NCI-H2227 (cell line): Measurements from ENCODE around the gene PLD4.
"Not testable (repeated sequence)": the region's sequence is repeated elsewhere in the genome, so short reads cannot be mapped to it uniquely, and the experiment has no call there.

Experiments
- DNase-seq: peaks from one replicate; lab custom pipeline; 2025; ENCODE audit not compliant: unreplicated experiment; lab: John Stamatoyannopoulos, UW

PLD4 gene

GRCh38 chr14:104939666-104940410 is 15.2 kb downstream of the PLD4 start:
- no peak for DNase-seq

- no peak for DNase-seq
Observed at GRCh38 chr14:104940526-104941150, 16.0 kb downstream of the PLD4 start.

DNA sequence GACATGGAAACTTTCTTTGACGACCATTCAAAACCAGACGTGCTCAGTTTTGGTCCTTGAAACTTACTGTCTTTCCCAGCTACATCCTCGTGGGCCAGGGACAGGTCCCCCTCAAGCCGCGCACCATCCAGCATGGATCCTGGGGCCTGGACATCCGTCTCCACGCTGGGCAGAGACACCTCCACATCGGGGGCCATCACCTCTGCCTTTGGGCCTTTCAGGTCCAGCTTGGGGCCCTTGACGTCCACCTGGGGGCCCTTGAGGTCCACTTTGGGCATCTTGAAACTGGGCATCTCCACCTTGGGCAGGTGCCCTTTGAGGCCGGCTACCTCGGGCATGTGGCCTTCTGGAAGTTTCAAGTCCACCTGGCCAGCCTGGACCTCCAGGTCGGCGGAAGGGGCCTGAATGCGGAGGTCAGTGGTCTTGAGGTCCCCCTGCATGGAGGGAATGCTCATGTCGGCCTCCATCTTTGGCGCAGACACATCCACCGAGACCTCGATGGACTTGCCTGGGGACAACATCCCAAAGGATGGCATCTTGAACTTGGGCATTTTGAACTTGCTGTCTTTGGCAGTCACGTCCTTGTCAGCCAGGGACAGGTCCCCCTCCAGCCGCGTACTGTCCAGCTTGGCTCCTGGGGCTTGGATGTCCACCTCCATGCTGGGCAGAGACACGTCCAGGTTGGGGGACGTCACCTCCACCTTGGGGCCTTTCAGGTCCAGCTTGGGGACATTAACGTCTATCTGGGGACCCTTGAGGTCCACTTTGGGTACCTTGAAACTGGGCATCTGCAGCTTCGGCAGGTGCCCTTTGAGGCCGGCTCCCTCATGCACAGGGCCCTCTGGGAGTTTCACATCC is 17.1 kb downstream of the PLD4 start:
- no peak for DNase-seq

- DNase-seq, result no peak
Observed at GRCh38 chr14:104942586-104942985, 17.9 kb downstream of the PLD4 start.

DNA sequence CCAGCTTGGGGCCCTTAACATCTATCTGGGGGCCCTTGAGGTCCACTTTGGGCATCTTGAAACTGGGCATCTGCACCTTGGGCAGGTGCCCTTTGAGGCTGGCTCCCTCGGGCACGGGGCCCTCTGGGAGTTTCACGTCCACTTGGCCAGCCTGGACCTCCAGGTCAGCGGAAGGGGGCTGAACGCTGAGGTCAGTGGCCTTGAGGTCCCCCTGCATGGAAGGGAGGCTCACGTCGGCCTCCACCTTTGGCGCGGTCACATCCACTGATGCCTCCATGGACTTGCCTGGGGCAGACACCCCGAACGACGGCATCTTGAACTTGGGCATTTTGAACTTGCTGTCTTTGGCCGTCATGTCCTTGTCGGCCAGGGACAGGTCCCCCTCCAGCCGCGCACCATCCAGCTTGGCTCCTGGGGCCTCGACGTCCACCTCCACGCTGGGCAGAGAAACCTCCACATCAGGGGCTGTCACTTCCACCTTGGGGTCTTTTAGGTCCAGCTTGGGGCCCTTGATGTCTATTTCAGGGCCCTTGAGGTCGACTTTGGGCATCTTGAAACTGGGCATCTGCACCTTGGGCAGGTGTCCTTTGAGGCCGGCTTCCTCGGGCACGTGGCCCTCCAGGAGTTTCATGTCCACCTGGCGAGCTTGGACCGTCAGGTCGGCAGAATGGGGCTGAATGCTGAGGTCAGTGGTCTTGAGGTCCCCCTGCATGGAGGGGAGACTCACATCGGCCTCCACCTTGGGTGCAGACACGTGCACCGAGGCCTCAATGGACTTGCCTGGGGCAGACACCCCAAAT is 18.7 kb downstream of the PLD4 start:
- DNase-seq, result not testable (repeated sequence)

DNA sequence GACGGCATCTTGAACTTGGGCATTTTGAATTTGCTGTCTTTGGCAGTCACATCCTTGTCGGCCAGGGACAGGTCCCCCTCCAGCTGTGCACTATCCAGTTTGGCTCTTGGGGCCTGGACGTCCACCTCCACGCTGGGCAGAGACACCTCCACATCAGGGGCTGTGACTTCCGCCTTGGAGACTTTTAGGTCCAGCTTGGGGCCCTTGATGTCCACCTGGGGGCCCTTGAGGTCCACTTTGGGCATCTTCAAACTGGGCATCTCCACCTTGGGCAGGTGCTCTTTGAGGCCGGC is 19.3 kb downstream of the PLD4 start:
- DNase-seq, result not testable (repeated sequence)

GRCh38 chr14:104944436-104945205 is 19.9 kb downstream of the PLD4 start:
- not testable (repeated sequence) for DNase-seq

DNA sequence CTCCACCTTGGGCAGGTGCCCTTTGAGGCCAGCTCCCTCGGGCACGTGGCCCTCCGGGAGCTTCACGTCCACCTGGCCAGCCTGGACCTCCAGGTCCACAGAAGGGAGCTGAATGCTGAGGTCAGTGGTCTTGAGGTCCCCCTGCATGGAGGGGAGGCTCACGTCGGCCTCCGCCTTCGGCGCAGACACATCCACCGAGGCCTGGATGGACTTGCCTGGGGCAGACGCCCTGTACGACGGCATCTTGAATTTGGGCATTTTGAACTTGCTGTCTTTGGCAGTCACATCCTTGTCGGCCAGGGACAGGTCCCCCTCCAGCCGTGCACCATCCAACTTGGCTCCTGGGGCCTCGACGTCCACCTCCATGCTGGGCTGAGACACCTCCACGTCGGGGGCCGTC is 20.6 kb downstream of the PLD4 start:
- not testable (repeated sequence) for DNase-seq

DNA sequence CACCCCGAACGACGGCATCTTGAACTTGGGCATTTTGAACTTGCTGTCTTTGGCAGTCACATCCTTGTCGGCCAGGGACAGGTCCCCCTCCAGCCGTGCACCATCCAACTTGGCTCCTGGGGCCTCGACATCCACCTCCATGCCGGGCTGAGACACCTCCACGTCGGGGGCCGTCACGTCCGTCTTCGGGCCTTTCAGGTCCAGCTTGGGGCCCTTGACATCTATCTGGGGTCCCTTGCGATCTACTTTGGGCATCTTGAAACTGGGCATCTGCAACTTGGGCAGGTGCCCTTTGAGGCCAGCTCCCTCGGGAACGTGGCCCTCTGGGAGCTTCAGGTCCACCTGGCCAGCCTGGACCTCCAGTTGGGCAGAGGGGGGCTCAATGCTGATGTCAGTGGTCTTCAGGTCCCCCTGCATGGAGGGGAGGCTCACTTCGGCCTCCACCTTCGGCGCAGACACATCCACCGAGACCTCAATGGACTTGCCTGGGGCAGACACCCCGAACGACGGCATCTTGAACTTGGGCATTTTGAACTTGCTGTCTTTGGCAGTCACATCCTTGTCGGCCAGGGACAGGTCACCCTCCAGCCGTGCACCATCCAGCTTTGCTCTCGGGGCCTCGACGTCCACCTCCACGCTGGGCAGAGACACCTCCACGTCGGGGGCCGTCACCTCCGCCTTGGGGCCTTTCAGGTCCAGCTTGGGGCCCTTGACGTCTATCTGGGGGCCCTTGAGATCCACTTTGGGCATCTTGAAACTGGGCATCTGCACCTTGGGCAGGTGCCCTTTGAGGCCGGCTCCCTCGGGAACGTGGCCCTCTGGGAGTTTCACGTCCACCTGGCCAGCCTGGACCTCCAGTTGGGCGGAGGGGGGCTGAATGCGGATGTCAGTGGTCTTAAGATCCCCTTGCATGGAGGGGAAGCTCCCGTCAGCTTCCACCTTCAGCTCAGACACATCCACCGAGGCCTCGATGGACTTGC is 21.6 kb downstream of the PLD4 start:
- not testable (repeated sequence) for DNase-seq

DNA sequence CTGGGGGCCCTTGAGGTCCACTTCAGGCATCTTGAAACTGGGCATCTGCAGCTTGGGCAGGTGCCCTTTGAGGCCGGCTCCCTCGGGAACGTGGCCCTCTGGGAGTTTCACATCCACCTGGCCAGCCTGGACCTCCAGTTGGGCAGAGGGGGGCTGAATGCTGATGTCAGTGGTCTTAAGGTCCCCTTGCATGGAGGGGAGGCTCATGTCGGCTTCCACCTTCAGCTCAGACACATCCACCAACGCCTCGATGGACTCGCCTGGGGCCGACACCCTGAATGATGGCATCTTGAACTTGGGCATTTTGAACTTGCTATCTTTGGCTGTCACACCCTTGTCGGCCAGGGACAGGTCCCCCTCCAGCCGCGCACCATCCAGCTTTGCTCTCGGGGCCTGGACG is 22.5 kb downstream of the PLD4 start:
- DNase-seq, result not testable (repeated sequence)

- DNase-seq, result not testable (repeated sequence)
Observed at GRCh38 chr14:104947881-104948735, 23.4 kb downstream of the PLD4 start.

DNA sequence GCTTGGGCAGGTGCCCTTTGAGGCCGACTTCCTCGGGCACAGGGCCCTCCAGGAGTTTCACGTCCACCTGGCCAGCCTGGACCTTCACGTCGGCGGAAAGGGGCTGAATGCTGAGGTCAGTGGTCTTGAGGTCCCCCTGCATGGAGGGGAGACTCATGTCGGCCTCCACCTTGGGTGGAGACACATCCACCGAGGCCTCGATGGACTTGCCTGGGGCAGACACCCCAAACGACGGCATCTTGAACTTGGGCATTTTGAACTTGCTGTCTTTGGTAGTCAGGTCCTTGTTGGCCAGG is 24.0 kb downstream of the PLD4 start:
- DNase-seq, result no peak

- DNase-seq, result not testable (repeated sequence)
Observed at GRCh38 chr14:104949406-104949955, 24.8 kb downstream of the PLD4 start.

GRCh38 chr14:104950021-104950420 is 25.3 kb downstream of the PLD4 start:
- DNase-seq, result no peak

DNA sequence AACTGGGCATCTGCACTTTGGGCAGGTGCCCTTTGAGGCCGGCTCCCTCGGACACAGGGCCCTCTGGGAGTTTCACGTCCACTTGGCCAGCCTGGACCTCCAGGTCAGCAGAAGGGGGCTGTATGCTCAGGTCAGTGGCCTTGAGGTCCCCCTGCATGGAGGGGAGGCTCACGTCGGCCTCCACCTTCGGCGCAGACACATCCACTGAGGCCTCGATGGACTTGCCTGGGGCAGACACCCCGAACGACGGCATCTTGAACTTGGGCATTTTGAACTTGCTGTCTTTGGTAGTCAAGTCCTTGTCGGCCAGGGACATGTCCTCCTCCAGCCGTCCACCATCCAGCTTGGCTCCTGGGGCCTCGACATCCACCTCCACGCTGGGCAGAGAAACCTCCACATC is 26.0 kb downstream of the PLD4 start:
- not testable (repeated sequence) for DNase-seq

GRCh38 chr14:104951863-104952657 is 27.4 kb downstream of the PLD4 start:
- DNase-seq, result not testable (repeated sequence)

DNA sequence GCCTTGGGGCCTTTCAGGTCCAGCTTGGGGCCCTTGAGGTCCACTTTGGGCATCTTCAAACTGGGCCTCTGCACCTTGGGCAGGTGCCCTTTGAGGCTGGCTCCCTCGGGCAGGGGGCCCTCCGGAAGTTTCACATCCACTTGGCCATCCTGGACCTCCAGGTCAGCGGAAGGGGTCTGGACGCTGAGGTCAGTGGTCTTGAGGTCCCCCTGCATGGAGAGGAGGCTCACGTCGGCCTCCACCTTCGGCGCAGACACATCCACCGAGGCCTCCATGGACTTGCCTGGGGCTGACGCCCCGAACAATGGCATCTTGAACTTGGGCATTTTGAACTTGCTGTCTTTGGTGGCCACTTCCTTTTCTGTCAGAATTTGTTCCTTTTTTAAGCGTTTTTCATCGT is 28.4 kb downstream of the PLD4 start:
- DNase-seq, result no peak
